Stimulated activated naive CD8-positive, alpha-beta T cell treated with anti-CD3 and anti-CD28 coated beads, Interleukin-15, Interleukin-2, amounts not matched to agents 100 ng/mL and 50 ng/mL, for 24 hours (primary cell): ENCODE measurements around the gene SAMD11.
"Not testable (repeated sequence)": the region's sequence is repeated elsewhere in the genome, so short reads cannot be mapped to it uniquely, and the experiment has no call there.

Experiments
- H3K27ac Mint-ChIP-seq: one replicate; pipeline ENCODE4 v1.8.0; 2021; ENCODE audit warnings: mild to moderate bottlenecking, mixed read lengths
- H3K27me3 Mint-ChIP-seq: one replicate; pipeline ENCODE4 v1.8.0; 2021; ENCODE audit warnings: mixed read lengths
- H3K36me3 Mint-ChIP-seq: one replicate; pipeline ENCODE4 v1.8.0; 2021; ENCODE audit warnings: low read depth, mixed read lengths
- H3K4me1 Mint-ChIP-seq: one replicate; pipeline ENCODE4 v1.8.0; 2021; ENCODE audit warnings: low read depth, mixed read lengths
- H3K4me3 Mint-ChIP-seq: one replicate; pipeline ENCODE4 v1.8.0; 2021; ENCODE audit warnings: mild to moderate bottlenecking, mixed read lengths
- H3K9me3 Mint-ChIP-seq: one replicate; pipeline ENCODE4 v1.8.0; 2021; ENCODE audit warnings: mixed read lengths

Gene SAMD11

GRCh38 chr1:973459-974292 is 50.0 kb downstream of the SAMD11 start:
- H3K36me3 Mint-ChIP-seq, result no peaks in the 10 kb centered on the region
- H3K9me3 Mint-ChIP-seq, result no peaks in the 10 kb centered on the region
- no peak overlapping the region for H3K27ac Mint-ChIP-seq
- peaks cover 18% of the 10 kb centered on the region for H3K27me3 Mint-ChIP-seq
- no peak overlapping the region for H3K4me3 Mint-ChIP-seq
- no peaks in the 10 kb centered on the region for H3K4me1 Mint-ChIP-seq

GRCh38 chr1:974293-974640 is 50.5 kb downstream of the SAMD11 start:
- Mint-ChIP-seq H3K27ac (no peak overlapping the region), H3K27me3 (peaks cover 15% of the 10 kb centered on the region)

GRCh38 chr1:974687-975328 is 51.1 kb downstream of the SAMD11 start:
- Mint-ChIP-seq H3K36me3 (no peaks in the 10 kb centered on the region), H3K9me3 (no peaks in the 10 kb centered on the region), H3K27ac (no peak overlapping the region), H3K4me1 (no peaks in the 10 kb centered on the region), H3K4me3 (no peak overlapping the region), H3K27me3 (peaks cover 10% of the 10 kb centered on the region)

More at GRCh38 chr1:974293-974640, 50.5 kb downstream of the SAMD11 start:
- Mint-ChIP-seq H3K36me3 (no peaks in the 10 kb centered on the region), H3K4me1 (no peaks in the 10 kb centered on the region), H3K4me3 (no peak overlapping the region), H3K9me3 (no peaks in the 10 kb centered on the region)

GRCh38 chr1:975365-975764 is 51.6 kb downstream of the SAMD11 start:
- Mint-ChIP-seq H3K4me1 (no peaks in the 10 kb centered on the region), H3K9me3 (no peaks in the 10 kb centered on the region), H3K27ac (no peak overlapping the region), H3K4me3 (no peak overlapping the region), H3K27me3 (peaks cover 10% of the 10 kb centered on the region), H3K36me3 (no peaks in the 10 kb centered on the region)

GRCh38 chr1:975896-976683 is 52.4 kb downstream of the SAMD11 start:
- no peaks in the 10 kb centered on the region for H3K36me3 Mint-ChIP-seq
- H3K9me3 Mint-ChIP-seq, result no peaks in the 10 kb centered on the region
- H3K4me1 Mint-ChIP-seq, result no peaks in the 10 kb centered on the region
- peaks cover 10% of the 10 kb centered on the region for H3K27me3 Mint-ChIP-seq
- no peak overlapping the region for H3K27ac Mint-ChIP-seq
- no peak overlapping the region for H3K4me3 Mint-ChIP-seq

- H3K27ac Mint-ChIP-seq, H3K4me1 Mint-ChIP-seq, H3K9me3 Mint-ChIP-seq, H3K36me3 Mint-ChIP-seq, H3K4me3 Mint-ChIP-seq: not testable (repeated sequence)
- H3K27me3 Mint-ChIP-seq, result peaks cover 10% of the 10 kb centered on the region
Measured at GRCh38 chr1:976791-977190, 53.1 kb downstream of the SAMD11 start.

GRCh38 chr1:978069-978834 is 54.5 kb downstream of the SAMD11 start:
- Mint-ChIP-seq H3K9me3 (no peaks in the 10 kb centered on the region), H3K4me3 (no peak overlapping the region), H3K27me3 (peaks cover 17% of the 10 kb centered on the region), H3K4me1 (no peaks in the 10 kb centered on the region), H3K27ac (peak overlapping the region; percentile 36), H3K36me3 (no peaks in the 10 kb centered on the region)

GRCh38 chr1:978835-979743 is 55.4 kb downstream of the SAMD11 start:
- no peak overlapping the region for H3K4me3 Mint-ChIP-seq
- no peaks in the 10 kb centered on the region for H3K4me1 Mint-ChIP-seq
- H3K27me3 Mint-ChIP-seq, result peaks cover 19% of the 10 kb centered on the region
- H3K9me3 Mint-ChIP-seq, result no peaks in the 10 kb centered on the region
- no peak overlapping the region for H3K27ac Mint-ChIP-seq
- H3K36me3 Mint-ChIP-seq, result no peaks in the 10 kb centered on the region

- Mint-ChIP-seq H3K27me3 (peaks cover 19% of the 10 kb centered on the region), H3K4me3 (no peak overlapping the region), H3K27ac (no peak overlapping the region), H3K36me3 (no peaks in the 10 kb centered on the region), H3K4me1 (no peaks in the 10 kb centered on the region), H3K9me3 (no peaks in the 10 kb centered on the region)
Measured at GRCh38 chr1:979744-980072, 56.0 kb downstream of the SAMD11 start.

GRCh38 chr1:980137-980571 is 56.4 kb downstream of the SAMD11 start:
- Mint-ChIP-seq H3K27ac (no peak overlapping the region), H3K4me3 (no peak overlapping the region), H3K4me1 (no peaks in the 10 kb centered on the region)

GRCh38 chr1:980602-981395 is 57.1 kb downstream of the SAMD11 start:
- no peak overlapping the region for H3K27ac Mint-ChIP-seq
- H3K27me3 Mint-ChIP-seq, result peaks cover 17% of the 10 kb centered on the region
- H3K9me3 Mint-ChIP-seq, result no peaks in the 10 kb centered on the region
- H3K36me3 Mint-ChIP-seq, result no peaks in the 10 kb centered on the region
- H3K4me1 Mint-ChIP-seq, result no peaks in the 10 kb centered on the region
- no peak overlapping the region for H3K4me3 Mint-ChIP-seq

More at GRCh38 chr1:980137-980571, 56.4 kb downstream of the SAMD11 start:
- no peaks in the 10 kb centered on the region for H3K9me3 Mint-ChIP-seq
- H3K27me3 Mint-ChIP-seq, result peaks cover 16% of the 10 kb centered on the region
- no peaks in the 10 kb centered on the region for H3K36me3 Mint-ChIP-seq

GRCh38 chr1:981491-981954 is 57.8 kb downstream of the SAMD11 start:
- no peak overlapping the region for H3K4me3 Mint-ChIP-seq
- H3K4me1 Mint-ChIP-seq, result no peaks in the 10 kb centered on the region
- no peaks in the 10 kb centered on the region for H3K9me3 Mint-ChIP-seq
- H3K36me3 Mint-ChIP-seq, result no peaks in the 10 kb centered on the region
- no peak overlapping the region for H3K27ac Mint-ChIP-seq
- peaks cover 22% of the 10 kb centered on the region for H3K27me3 Mint-ChIP-seq

GRCh38 chr1:981955-982558 is 58.3 kb downstream of the SAMD11 start, which contains the start of gene PERM1:
Gene PERM1 (minus strand): TSS chr1:982093. CDS start chr1:981029, 1,064 bp downstream.
- peaks cover 23% of the 10 kb centered on the region for H3K27me3 Mint-ChIP-seq
- no peaks in the 10 kb centered on the region for H3K9me3 Mint-ChIP-seq
- no peaks in the 10 kb centered on the region for H3K4me1 Mint-ChIP-seq
- H3K27ac Mint-ChIP-seq, result no peak within 1 kb of the TSS
- H3K4me3 Mint-ChIP-seq, result no peak within 1 kb of the TSS
- H3K36me3 Mint-ChIP-seq, result no peaks in the 10 kb centered on the region
